ENCODE measurements around the gene CCDC9B. TPM values are rescaled to one million over a fixed set of nuclear protein-coding genes. Genes with fewer than 3 reads are reported as not detected.

The CCDC9B gene
- total and polyA plus RNA-seq, 8 donors, result 18.3 to 72.3 (median 32.3) TPM

GRCh38 chr15:40352281-40352901 lies 11.7 kb upstream of the CCDC9B start:
- Histone ChIP-seq H3K4me1 (no peaks in the 10 kb centered on the region), H3K36me3 (no peaks in the 10 kb centered on the region), H3K27me3 (no peaks in the 10 kb centered on the region), H3K27ac (no peak overlapping the region), H3K9me3 (no peaks in the 10 kb centered on the region), H3K4me3 (no peak overlapping the region)
- DNase-seq, result no peak
- intact Hi-C loops (cut with DNase I), result no loop called here
- WGBS, 2 donors, result 76 to 82% methylated on average over 7 of the region's 7 CpGs
- no peak for FAIRE-seq
- TF ChIP-seq CTCF (IDR thresholded peaks at IDR 0.05), result no peak
- ATAC-seq, result no peak

GRCh38 chr15:40349163-40349562 lies 8.4 kb upstream of the CCDC9B start:
- FAIRE-seq (no peak), ATAC-seq (no peak), DNase-seq (no peak)
- H3K27me3 ChIP-seq, result no peaks in the 10 kb centered on the region
- H3K4me1 ChIP-seq, result no peaks in the 10 kb centered on the region
- H3K9me3 ChIP-seq, result no peaks in the 10 kb centered on the region
- no peak overlapping the region for H3K27ac ChIP-seq
- H3K36me3 ChIP-seq, result no peaks in the 10 kb centered on the region
- WGBS, 2 donors, result 85 to 93% methylated on average over 5 of the region's 5 CpGs
- no peak for TF ChIP-seq CTCF (IDR thresholded peaks at IDR 0.05)
- intact Hi-C loops (cut with DNase I), result loop anchor here in 2 of 3 donors (5.0 to 10.0 kb wide), 3 partner anchors 64 to 76 kb away; partner anchors contain the start of gene ANKRD63 (in 1 of the 2)
- no peak overlapping the region for H3K4me3 ChIP-seq

GRCh38 chr15:40348474-40348870 lies 7.7 kb upstream of the CCDC9B start:
- DNase-seq (no peak), FAIRE-seq (no peak), ATAC-seq (no peak)
- intact Hi-C loops (cut with DNase I), result loop anchor here in 2 of 3 donors (5.0 to 10.0 kb wide), 3 partner anchors 64 to 76 kb away; partner anchors contain the start of gene ANKRD63 (in 1 of the 2)
- no peaks in the 10 kb centered on the region for H3K27me3 ChIP-seq
- WGBS, 2 donors, result 78 to 82% methylated on average over 5 of the region's 5 CpGs
- H3K4me3 ChIP-seq, result no peak overlapping the region
- TF ChIP-seq CTCF (IDR thresholded peaks at IDR 0.05), result no peak
- H3K4me1 ChIP-seq, result no peaks in the 10 kb centered on the region
- no peaks in the 10 kb centered on the region for H3K36me3 ChIP-seq
- H3K9me3 ChIP-seq, result no peaks in the 10 kb centered on the region
- H3K27ac ChIP-seq, result no peak overlapping the region

- FAIRE-seq, result no peak
- H3K36me3 ChIP-seq, result no peaks in the 10 kb centered on the region
- ATAC-seq, result peak in 1 of 4 donors; percentile 13
- H3K27me3 ChIP-seq, result no peaks in the 10 kb centered on the region
- H3K4me3 ChIP-seq, result no peak overlapping the region
- TF ChIP-seq CTCF (IDR thresholded peaks at IDR 0.05), result no peak
- 91 to 97% methylated on average over 11 of the region's 11 CpGs for WGBS, 2 donors
- no peaks in the 10 kb centered on the region for H3K9me3 ChIP-seq
- H3K27ac ChIP-seq, result no peak overlapping the region
- no peaks in the 10 kb centered on the region for H3K4me1 ChIP-seq
- no peak for DNase-seq
- intact Hi-C loops (cut with DNase I), result loop anchor here in 2 of 3 donors (5.0 to 10.0 kb wide), 3 partner anchors 63 to 77 kb away; partner anchors contain the start of gene ANKRD63 (in 1 of the 2)
Measured at GRCh38 chr15:40347559-40348473, 7.1 kb upstream of the CCDC9B start.

Measured in pancreas (tissue), 10 donors.